Activated CD8-positive, alpha-beta memory T cell treated with anti-CD3 and anti-CD28 coated beads for 1 hour (primary cell): Measurements from ENCODE around the gene DNAJB6.

Experiments
- DNase-seq, 2 donors: peaks; one replicate each; pipeline ENCODE4 v3.0.0-alpha.2; 2020; ENCODE audit warnings: low read depth in 1 of 2; ENCODE audit errors: extremely low read depth in 1 of 2

DNAJB6 gene

GRCh38 chr7:157407512-157408257 is 70.9 kb downstream of the DNAJB6 start:
- DNase-seq, result no peak

- no peak for DNase-seq
Measured at GRCh38 chr7:157408258-157409101, 71.7 kb downstream of the DNAJB6 start.

DNA sequence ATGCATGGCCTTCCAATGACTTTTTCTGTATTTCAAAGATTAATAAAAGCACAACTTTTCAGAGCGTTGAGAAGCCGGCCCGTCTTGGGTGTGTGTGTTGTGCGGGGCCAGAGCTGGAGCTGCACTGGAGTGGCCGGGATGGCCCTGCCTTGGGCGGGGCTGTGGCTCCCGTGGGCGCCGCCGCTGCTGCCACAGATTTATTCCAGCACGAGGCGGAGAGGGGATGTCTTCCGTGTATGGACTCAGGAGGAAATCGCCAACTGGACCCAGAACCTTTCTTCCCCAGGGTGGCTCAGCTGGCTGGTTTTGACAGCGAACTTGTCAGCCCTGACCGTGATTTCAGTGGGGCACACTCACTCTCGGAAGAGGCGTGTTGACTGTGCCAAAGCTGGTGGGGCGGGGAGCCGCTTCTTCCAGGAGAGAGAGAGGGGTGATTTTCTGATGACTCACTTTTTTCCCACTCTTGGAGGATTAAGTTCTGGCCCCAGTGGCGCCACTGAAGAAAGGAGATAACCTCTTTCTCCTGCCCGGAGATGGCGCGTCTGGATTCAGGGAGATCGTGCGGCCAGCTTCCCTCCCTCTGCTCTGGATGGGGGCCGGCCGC is 72.4 kb downstream of the DNAJB6 start:
- no peak for DNase-seq

GRCh38 chr7:157409753-157410727 is 73.2 kb downstream of the DNAJB6 start:
- no peak for DNase-seq

- DNase-seq, result no peak
Measured at GRCh38 chr7:157410831-157411556, 74.2 kb downstream of the DNAJB6 start.

DNA sequence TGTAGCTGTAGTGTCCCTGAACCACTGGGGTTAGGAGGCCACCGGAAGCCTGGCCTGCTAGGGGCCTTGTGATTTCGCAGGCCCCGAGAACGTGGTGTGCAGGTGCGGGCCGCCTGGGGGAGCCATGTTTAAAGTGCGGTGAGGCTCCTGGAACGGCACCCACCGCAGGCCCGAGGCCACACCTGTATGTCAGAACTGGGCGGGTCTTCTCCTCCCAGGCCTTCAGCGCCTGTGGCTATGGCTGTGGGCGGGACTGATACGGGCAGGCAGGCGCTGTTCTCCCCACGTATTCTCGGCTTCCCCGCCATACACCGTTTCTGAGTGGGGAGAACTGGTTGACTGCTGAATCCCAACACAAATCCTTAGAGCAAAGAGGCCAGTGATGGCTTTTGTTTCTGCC is 74.8 kb downstream of the DNAJB6 start:
- no peak for DNase-seq

GRCh38 chr7:157412021-157412443 is 75.2 kb downstream of the DNAJB6 start:
- DNase-seq, result no peak

DNA sequence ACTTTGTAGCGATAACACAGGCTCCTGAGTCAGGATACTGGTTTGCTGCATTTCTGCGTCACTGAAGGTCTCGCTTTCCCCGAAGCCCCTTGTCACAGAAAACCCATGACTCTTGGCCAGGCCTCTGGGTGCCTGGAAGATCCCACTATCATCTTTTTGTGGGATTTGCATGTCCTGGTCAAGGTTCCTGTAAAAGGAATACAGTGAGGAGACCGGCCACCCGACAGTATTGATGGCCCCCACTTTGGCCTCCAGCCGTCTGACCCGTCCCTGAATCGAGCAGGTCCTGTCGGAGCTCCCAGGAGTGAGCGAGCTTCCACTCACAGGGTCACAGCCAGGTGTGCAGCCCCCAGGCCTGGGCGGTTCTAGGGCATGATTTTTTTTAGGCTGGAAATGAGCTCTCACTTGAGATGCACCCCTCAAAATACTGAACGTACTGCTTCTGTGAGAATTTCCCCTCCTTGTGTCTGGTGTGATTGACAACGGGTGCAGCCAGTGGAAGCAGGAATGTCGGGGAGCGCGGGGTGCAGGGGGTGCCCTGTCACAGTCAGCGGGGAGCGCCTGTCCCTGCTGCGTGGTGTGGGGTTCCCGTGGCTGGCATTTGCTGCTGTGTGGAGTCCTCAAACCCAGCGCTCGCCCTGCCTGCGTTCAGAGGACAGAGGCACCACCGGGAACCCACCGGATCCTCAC is 75.8 kb downstream of the DNAJB6 start:
- DNase-seq, result no peak

- DNase-seq, result no peak
Measured at GRCh38 chr7:157413881-157414701, 77.3 kb downstream of the DNAJB6 start.

DNA sequence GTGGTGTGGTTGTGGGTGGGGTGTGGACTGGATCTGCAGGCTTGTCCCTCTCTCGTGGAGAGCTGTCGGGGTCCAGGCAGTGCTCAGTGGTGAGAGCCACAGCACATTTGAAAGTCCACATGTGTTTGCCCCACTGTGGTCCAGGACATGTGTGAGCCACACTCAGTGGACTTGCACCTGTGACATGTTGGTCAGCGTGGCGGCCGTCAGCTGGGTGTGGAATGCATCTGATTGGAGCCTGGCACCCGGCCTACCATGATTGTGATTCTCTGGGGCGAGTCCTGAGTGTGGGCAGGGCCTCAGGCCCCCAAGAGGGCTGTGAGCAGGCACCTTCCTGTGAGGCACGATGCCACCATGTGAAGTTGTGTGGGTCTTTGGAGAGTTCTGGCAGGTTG is 77.9 kb downstream of the DNAJB6 start:
- DNase-seq, result no peak

DNA sequence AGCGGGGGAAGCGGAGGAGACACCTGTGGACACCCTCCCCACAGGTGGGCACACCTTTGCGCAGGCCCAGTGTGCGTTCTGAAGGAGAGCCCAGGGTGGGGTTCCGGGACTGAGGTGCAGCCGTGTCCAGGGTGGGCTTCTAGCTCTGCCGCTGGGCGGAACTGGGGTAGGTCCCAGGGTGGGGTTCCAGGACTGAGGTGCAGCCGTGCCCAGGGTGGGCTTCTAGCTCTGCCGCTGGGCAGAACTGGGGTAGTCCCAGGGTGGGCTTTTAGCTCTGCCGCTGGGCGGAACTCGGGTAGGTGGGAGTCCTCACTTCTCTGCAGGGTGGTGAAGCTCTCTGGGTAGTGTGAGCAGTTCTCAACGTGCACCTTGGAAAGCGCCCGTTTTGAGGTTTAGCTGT is 78.7 kb downstream of the DNAJB6 start:
- no peak for DNase-seq

DNA sequence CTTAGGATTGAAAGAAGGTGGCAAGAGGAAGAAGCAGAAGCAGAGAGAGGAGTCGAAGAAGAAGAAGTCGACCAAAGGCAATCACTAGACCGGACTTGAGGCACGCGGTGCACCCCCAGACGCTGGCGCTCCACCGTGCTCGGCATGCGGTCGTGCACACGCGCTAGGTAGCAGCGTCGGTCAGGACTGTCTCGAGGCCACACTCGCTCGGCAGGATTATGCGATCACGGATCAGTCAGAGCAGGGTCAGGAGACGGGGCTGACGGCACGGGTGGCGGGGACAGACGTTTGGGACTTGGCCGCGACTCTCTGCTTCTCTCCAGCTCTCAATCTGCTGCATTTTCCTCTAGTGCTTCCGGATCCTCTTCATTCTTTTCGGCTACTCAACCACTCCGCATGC is 79.2 kb downstream of the DNAJB6 start:
- DNase-seq, result no peak

- DNase-seq, result no peak
Measured at GRCh38 chr7:157418204-157419034, 81.6 kb downstream of the DNAJB6 start.

DNA sequence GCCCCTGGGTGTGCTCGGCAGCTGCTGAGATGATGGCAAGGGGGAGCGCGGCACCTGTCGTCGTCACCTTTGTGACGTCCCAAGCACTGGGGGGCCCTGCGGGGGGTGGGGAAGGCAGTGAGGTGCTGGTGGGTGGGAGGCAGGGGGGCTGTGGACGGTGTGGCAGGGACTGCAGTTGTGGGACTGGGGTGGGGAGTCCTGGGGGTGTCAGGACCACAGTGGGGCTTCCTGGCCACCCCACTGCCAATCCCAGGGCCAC is 82.2 kb downstream of the DNAJB6 start:
- DNase-seq, result no peak

DNA sequence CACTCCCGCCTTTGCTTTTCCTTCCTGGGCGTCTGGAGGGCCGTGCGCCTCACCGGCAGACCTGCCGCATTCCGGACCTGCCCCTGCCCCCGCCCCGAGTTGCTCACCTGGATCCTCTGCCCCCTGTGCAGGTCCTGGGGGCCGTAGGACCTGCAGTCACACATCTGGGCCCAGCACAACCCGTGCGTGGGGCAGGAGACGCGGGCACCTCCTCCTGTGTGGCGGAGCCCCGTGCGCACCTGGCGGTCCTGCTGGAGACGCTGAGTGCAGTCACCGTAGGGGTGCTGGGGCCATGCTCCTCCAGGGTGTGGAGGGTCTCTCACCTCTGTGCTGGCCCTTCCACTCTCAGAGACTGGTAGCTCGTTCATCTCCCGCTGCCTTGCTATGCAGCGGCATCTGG is 85.5 kb downstream of the DNAJB6 start:
- no peak for DNase-seq

- no peak for DNase-seq
Measured at GRCh38 chr7:157423348-157423747, 86.5 kb downstream of the DNAJB6 start.

- DNase-seq, result no peak
Measured at GRCh38 chr7:157423886-157424565, 87.2 kb downstream of the DNAJB6 start.
